ENCODE measurements around the gene UACA. TPM values are rescaled to one million over a fixed set of nuclear protein-coding genes. Genes with fewer than 3 reads are reported as not detected.

UACA gene
- polyA plus RNA-seq, 1 of the 3 experiments (the other 2 are of a cell fraction) = 35.9 TPM

DNA sequence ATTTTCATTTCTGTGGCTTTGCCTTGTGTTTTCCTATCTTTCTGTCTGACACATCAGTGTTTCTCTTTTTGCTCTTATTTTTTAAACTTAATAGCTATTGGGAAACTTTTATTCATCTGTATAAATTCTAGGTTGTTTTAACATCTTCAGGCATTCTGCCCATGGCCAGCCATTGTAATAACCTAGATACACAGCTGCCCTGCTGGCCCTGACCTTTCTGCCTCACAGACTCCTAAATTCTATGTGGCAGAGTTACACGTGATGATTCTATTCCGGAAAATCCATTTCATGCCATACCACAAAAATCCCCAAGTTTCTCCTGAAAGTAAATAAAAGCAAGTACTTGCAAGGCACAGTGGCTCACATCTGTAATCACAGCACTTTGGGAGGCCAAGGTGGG lies 150.1 kb downstream of the UACA start (continued):
- TF ChIP-seq, protein P1, sequence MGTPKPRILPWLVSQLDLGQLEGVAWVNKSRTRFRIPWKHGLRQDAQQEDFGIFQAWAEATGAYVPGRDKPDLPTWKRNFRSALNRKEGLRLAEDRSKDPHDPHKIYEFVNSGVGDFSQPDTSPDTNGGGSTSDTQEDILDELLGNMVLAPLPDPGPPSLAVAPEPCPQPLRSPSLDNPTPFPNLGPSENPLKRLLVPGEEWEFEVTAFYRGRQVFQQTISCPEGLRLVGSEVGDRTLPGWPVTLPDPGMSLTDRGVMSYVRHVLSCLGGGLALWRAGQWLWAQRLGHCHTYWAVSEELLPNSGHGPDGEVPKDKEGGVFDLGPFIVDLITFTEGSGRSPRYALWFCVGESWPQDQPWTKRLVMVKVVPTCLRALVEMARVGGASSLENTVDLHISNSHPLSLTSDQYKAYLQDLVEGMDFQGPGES (IDR thresholded peaks at IDR 0.05; ENCODE audit: low read depth, low read length) = no peak
- TF ChIP-seq SMC3 (IDR thresholded peaks at IDR 0.05; ENCODE audit: low read depth, low read length) (no peak), JUND (IDR thresholded peaks at IDR 0.05) (no peak), RFX5 (IDR thresholded peaks at IDR 0.05; ENCODE audit: low read length) (no peak)

DNA sequence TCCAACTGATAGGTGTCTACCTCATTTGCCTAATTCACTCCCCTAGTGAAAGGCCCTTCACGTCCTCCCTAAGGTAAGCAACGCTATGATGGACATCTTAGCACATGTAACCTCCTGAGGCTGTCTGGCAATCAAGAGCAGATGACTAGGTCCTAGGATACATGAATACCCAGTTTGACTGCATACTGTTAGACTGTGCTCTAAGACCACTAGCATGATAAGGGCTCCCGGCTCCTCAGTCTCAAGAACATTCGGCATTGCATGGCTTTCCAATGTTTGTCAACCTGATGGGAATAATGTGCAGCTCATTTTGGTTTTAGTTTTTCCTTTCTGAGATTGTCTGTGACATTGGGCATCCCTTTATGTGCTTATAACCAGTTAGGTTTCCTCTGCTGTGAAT lies 152.1 kb downstream of the UACA start:
- CTCF ChIA-PET = no interaction called here
- H4K20me1 ChIP-seq (ENCODE audit: insufficient read depth) = no peaks in the 10 kb centered on the region
- H3K4me1 ChIP-seq (ENCODE audit: control insufficient read depth in 1 of 2, insufficient read depth in 2 of 2, low read depth in 1 of 2, low read length in 1 of 2) = peaks cover 0 to 3% of the 10 kb centered on the region in 2 experiments; a peak in 1 of 4 replicates
- H3K4me2 ChIP-seq = no peak overlapping the region
- no peak overlapping the region for H3K9ac ChIP-seq
- H3K79me2 ChIP-seq (ENCODE audit: insufficient read depth) = no peaks in the 10 kb centered on the region
- H2AFZ ChIP-seq (ENCODE audit: low read depth) = no peak overlapping the region
- H3K36me3 ChIP-seq (replicated peaks in 1 of 2; ENCODE audit: control insufficient read depth in 1 of 2, insufficient read depth in 2 of 2, low read length in 1 of 2) = no peaks in the 10 kb centered on the region
- H3K27ac ChIP-seq (ENCODE audit: low read depth in 2 of 2, low read length in 1 of 2) = no peak overlapping the region
- TF ChIP-seq, protein P1 (IDR thresholded peaks at IDR 0.05; ENCODE audit: low read depth, low read length) = no peak
- TF ChIP-seq RAD21 (IDR thresholded peaks at IDR 0.05; ENCODE audit: low read length) (no peak), RXRA (IDR thresholded peaks at IDR 0.05; ENCODE audit: borderline replicate concordance, low read depth) (no peak), MEF2A (IDR thresholded peaks at IDR 0.05; ENCODE audit: borderline replicate concordance, low read depth) (no peak), NFIC (IDR thresholded peaks at IDR 0.05; ENCODE audit: borderline replicate concordance) (no peak)
- WGBS (ENCODE audit: low lambda C conversion rate) = 88% methylated on average over 4 of the region's 4 CpGs
- no peaks in the 10 kb centered on the region for H3K9me2 ChIP-seq
- DNase-seq = no peak
- no peaks in the 10 kb centered on the region for H3K9me3 ChIP-seq
- peaks cover under 1% of the 10 kb centered on the region for H3F3A ChIP-seq (replicated peaks; ENCODE audit: insufficient read depth)
- POLR2A ChIA-PET = no interaction called here
- no peak overlapping the region for H3K4me3 ChIP-seq (ENCODE audit: low read depth in 2 of 2, low read length in 1 of 2)
- H3K27me3 ChIP-seq (ENCODE audit: insufficient read depth) = no peaks in the 10 kb centered on the region

DNA sequence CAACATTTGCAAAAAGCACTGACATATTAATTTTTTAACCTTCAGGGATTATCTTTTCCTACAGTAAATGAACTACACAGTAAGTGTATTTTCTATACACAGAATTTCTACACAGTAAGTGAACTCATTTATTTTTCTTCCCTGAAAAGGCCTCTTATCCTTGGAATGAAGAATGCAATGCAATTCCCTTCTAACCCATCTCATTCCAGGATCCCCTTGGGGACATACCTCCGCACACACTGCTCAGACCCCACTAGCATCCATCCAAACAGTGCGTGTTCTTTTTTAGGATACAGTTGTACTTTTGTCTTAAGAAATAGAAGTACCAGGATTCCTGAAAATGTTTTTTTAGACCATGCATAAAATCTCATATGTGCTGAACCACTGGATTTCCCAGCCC lies 152.8 kb downstream of the UACA start:
- POLR2A ChIA-PET = no interaction called here
- H3K36me3 ChIP-seq (replicated peaks in 1 of 2; ENCODE audit: control insufficient read depth in 1 of 2, insufficient read depth in 2 of 2, low read length in 1 of 2) = no peaks in the 10 kb centered on the region
- H3K4me2 ChIP-seq = no peak overlapping the region
- peaks cover 4 to 10% of the 10 kb centered on the region in 2 experiments for H3K4me1 ChIP-seq (ENCODE audit: control insufficient read depth in 1 of 2, insufficient read depth in 2 of 2, low read depth in 1 of 2, low read length in 1 of 2)
- no peak for DNase-seq
- CTCF ChIA-PET = no interaction called here
- H4K20me1 ChIP-seq (ENCODE audit: insufficient read depth) = no peaks in the 10 kb centered on the region
- TF ChIP-seq, protein P2, sequence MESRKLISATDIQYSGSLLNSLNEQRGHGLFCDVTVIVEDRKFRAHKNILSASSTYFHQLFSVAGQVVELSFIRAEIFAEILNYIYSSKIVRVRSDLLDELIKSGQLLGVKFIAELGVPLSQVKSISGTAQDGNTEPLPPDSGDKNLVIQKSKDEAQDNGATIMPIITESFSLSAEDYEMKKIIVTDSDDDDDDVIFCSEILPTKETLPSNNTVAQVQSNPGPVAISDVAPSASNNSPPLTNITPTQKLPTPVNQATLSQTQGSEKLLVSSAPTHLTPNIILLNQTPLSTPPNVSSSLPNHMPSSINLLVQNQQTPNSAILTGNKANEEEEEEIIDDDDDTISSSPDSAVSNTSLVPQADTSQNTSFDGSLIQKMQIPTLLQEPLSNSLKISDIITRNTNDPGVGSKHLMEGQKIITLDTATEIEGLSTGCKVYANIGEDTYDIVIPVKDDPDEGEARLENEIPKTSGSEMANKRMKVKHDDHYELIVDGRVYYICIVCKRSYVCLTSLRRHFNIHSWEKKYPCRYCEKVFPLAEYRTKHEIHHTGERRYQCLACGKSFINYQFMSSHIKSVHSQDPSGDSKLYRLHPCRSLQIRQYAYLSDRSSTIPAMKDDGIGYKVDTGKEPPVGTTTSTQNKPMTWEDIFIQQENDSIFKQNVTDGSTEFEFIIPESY (IDR thresholded peaks at IDR 0.05; ENCODE audit: borderline replicate concordance, low read depth) = no peak
- no peak for TF ChIP-seq EP300 (IDR thresholded peaks at IDR 0.05; ENCODE audit: borderline replicate concordance in 1 of 2, low read depth in 1 of 2, low read length in 1 of 2)
- TF ChIP-seq JUND (IDR thresholded peaks at IDR 0.05) = no peak
- TF ChIP-seq POLR2AphosphoS5 (IDR thresholded peaks at IDR 0.05; ENCODE audit: low read depth, low read length) = no peak
- no peak for TF ChIP-seq RAD21 (IDR thresholded peaks at IDR 0.05; ENCODE audit: low read length)
- TF ChIP-seq RXRA (IDR thresholded peaks at IDR 0.05; ENCODE audit: borderline replicate concordance, low read depth) = no peak
- TF ChIP-seq RCOR1 (IDR thresholded peaks at IDR 0.05; ENCODE audit: low read length) = no peak
- TF ChIP-seq MXI1 (IDR thresholded peaks at IDR 0.05; ENCODE audit: low read depth, low read length) = no peak
- TF ChIP-seq, protein P3, sequence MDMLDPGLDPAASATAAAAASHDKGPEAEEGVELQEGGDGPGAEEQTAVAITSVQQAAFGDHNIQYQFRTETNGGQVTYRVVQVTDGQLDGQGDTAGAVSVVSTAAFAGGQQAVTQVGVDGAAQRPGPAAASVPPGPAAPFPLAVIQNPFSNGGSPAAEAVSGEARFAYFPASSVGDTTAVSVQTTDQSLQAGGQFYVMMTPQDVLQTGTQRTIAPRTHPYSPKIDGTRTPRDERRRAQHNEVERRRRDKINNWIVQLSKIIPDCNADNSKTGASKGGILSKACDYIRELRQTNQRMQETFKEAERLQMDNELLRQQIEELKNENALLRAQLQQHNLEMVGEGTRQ (IDR thresholded peaks at IDR 0.05; ENCODE audit: borderline replicate concordance, low read depth, low read length) = no peak
- no peak for TF ChIP-seq TCF12 (IDR thresholded peaks at IDR 0.05)
- no peak for TF ChIP-seq MEF2A (IDR thresholded peaks at IDR 0.05; ENCODE audit: borderline replicate concordance, low read depth)
- 97% methylated on average over 2 of the region's 2 CpGs for WGBS (ENCODE audit: low lambda C conversion rate)
- no peak overlapping the region for H2AFZ ChIP-seq (ENCODE audit: low read depth)
- H3K9ac ChIP-seq = no peak overlapping the region
- H3K27ac ChIP-seq (ENCODE audit: low read depth in 2 of 2, low read length in 1 of 2) = no peak overlapping the region
- no peaks in the 10 kb centered on the region for H3K27me3 ChIP-seq (ENCODE audit: insufficient read depth)
- no peaks in the 10 kb centered on the region for H3K9me2 ChIP-seq
- no peaks in the 10 kb centered on the region for H3K79me2 ChIP-seq (ENCODE audit: insufficient read depth)
- H3K9me3 ChIP-seq = no peaks in the 10 kb centered on the region
- H3K4me3 ChIP-seq (ENCODE audit: low read depth in 2 of 2, low read length in 1 of 2) = no peak overlapping the region
- H3F3A ChIP-seq (replicated peaks; ENCODE audit: insufficient read depth) = peaks cover 8% of the 10 kb centered on the region

Measured in SK-N-SH (cell line).